ENCODE results near the gene ADARB2.

ADARB2 gene

GRCh38 chr10:1530871-1531517 lies 206.3 kb downstream of the ADARB2 start:
- H3K27ac ChIP-seq (ENCODE audit: low read depth, low read length): no peak overlapping the region
- no peak overlapping the region for H3K4me2 ChIP-seq (ENCODE audit: low read length)
- H4K20me1 ChIP-seq (ENCODE audit: control insufficient read depth, insufficient read depth, low read depth, low read length): no peaks in the 10 kb centered on the region
- TF ChIP-seq EZH2phosphoT487 (IDR thresholded peaks at IDR 0.05; ENCODE audit: borderline replicate concordance, low read length) (no peak), CTCF (IDR thresholded peaks at IDR 0.05; ENCODE audit: low read depth, low read length, poor library complexity, severe bottlenecking) (no peak)
- no peaks in the 10 kb centered on the region for H3K79me2 ChIP-seq (ENCODE audit: control insufficient read depth, low read length)
- H3K4me1 ChIP-seq (ENCODE audit: control insufficient read depth, low read length): peaks cover 7% of the 10 kb centered on the region
- H3K27me3 ChIP-seq (ENCODE audit: control insufficient read depth, low read length): no peaks in the 10 kb centered on the region; the same call in 1 of the 2 replicates
- H3K9me2 ChIP-seq (replicated peaks; ENCODE audit: control insufficient read depth, low read length): no peaks in the 10 kb centered on the region
- no peaks in the 10 kb centered on the region for H3K9me3 ChIP-seq (ENCODE audit: control insufficient read depth, insufficient read depth, low read length)
- H3K36me3 ChIP-seq (ENCODE audit: control insufficient read depth, low read length): no peaks in the 10 kb centered on the region
- H3F3A ChIP-seq (ENCODE audit: control insufficient read depth, insufficient read depth): no peaks in the 10 kb centered on the region
- H3K4me3 ChIP-seq (ENCODE audit: low read length): no peak overlapping the region

GRCh38 chr10:1529806-1530413 lies 207.4 kb downstream of the ADARB2 start:
- no peaks in the 10 kb centered on the region for H3K9me3 ChIP-seq (ENCODE audit: control insufficient read depth, insufficient read depth, low read length)
- no peaks in the 10 kb centered on the region for H3K36me3 ChIP-seq (ENCODE audit: control insufficient read depth, low read length)
- TF ChIP-seq EZH2phosphoT487 (IDR thresholded peaks at IDR 0.05; ENCODE audit: borderline replicate concordance, low read length) (no peak), CTCF (IDR thresholded peaks at IDR 0.05; ENCODE audit: low read depth, low read length, poor library complexity, severe bottlenecking) (no peak)
- H3K4me3 ChIP-seq (ENCODE audit: low read length): no peak overlapping the region
- no peak overlapping the region for H3K4me2 ChIP-seq (ENCODE audit: low read length)
- H3F3A ChIP-seq (ENCODE audit: control insufficient read depth, insufficient read depth): peaks cover 3% of the 10 kb centered on the region; the same call in 1 of the 2 replicates
- H4K20me1 ChIP-seq (ENCODE audit: control insufficient read depth, insufficient read depth, low read depth, low read length): no peaks in the 10 kb centered on the region
- H3K27ac ChIP-seq (ENCODE audit: low read depth, low read length): no peak overlapping the region
- H3K27me3 ChIP-seq (ENCODE audit: control insufficient read depth, low read length): no peaks in the 10 kb centered on the region; the same call in 1 of the 2 replicates
- H3K9me2 ChIP-seq (replicated peaks; ENCODE audit: control insufficient read depth, low read length): no peaks in the 10 kb centered on the region
- peaks cover 9% of the 10 kb centered on the region for H3K4me1 ChIP-seq (ENCODE audit: control insufficient read depth, low read length)
- H3K79me2 ChIP-seq (ENCODE audit: control insufficient read depth, low read length): no peaks in the 10 kb centered on the region

- H3K9me2 ChIP-seq (replicated peaks; ENCODE audit: control insufficient read depth, low read length): no peaks in the 10 kb centered on the region
- H4K20me1 ChIP-seq (ENCODE audit: control insufficient read depth, insufficient read depth, low read depth, low read length): no peaks in the 10 kb centered on the region
- no peak overlapping the region for H3K4me2 ChIP-seq (ENCODE audit: low read length)
- H3K4me1 ChIP-seq (ENCODE audit: control insufficient read depth, low read length): peaks cover 25% of the 10 kb centered on the region
- H3K79me2 ChIP-seq (ENCODE audit: control insufficient read depth, low read length): no peaks in the 10 kb centered on the region
- no peak overlapping the region for H3K4me3 ChIP-seq (ENCODE audit: low read length)
- H3K27ac ChIP-seq (ENCODE audit: low read depth, low read length): no peak overlapping the region
- H3K36me3 ChIP-seq (ENCODE audit: control insufficient read depth, low read length): no peaks in the 10 kb centered on the region
- no peaks in the 10 kb centered on the region for H3K9me3 ChIP-seq (ENCODE audit: control insufficient read depth, insufficient read depth, low read length)
- H3K27me3 ChIP-seq (ENCODE audit: control insufficient read depth, low read length): no peaks in the 10 kb centered on the region; the same call in 1 of the 2 replicates
- H3F3A ChIP-seq (ENCODE audit: control insufficient read depth, insufficient read depth): peaks cover 3% of the 10 kb centered on the region; the same call in 1 of the 2 replicates
- TF ChIP-seq CTCF (IDR thresholded peaks at IDR 0.05; ENCODE audit: low read depth, low read length, poor library complexity, severe bottlenecking) (no peak), EZH2phosphoT487 (IDR thresholded peaks at IDR 0.05; ENCODE audit: borderline replicate concordance, low read length) (no peak)
Observed at GRCh38 chr10:1527951-1528350, 209.4 kb downstream of the ADARB2 start.

All from DOHH2 (cell line).